HG03097 (cell line): ENCODE data around the gene FOLR1.
"Not testable (repeated sequence)": the region's sequence is repeated elsewhere in the genome, so short reads cannot be mapped to it uniquely, and the experiment has no call there.

Source experiments
- ATAC-seq: cut with Tn5 transposase; IDR thresholded peaks from one replicate; pipeline ENCODE4 v1.9.1; 2021; ENCODE audit not compliant: unreplicated experiment, low FRiP score

Gene FOLR1

DNA sequence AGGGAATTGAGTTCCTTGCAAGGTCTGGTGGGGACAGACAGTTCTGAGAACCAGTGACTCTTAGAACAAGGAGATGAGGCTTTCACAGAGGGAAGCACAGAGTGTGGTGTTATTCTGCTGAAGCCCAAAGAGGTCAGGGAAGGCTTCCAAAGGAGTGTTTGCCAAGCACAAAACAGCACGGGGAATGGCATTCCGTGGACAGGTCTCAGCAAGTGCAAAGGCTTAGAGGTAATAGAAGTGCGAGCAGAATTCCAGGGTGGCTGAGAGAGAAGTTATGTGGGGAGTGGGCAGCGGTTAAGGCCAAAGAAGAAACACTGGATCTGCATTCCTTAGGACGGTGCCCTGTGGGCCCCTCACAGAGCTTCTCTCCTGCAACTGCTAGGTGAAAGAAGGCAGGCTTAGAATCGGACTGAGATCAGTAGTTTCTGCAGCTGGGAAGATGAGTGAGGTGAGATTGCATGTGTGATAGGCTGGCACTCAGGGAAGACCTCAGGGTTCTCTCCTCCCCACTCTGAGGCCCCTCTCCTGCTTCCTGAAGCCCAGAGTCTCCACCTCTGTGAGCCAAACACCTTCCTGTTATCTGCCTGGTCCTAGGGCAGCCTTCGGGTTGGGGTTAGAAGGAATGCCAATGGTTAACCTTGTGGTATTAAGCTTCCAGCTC lies 10.9 kb upstream of the FOLR1 start:
- not testable (repeated sequence) for ATAC-seq

DNA sequence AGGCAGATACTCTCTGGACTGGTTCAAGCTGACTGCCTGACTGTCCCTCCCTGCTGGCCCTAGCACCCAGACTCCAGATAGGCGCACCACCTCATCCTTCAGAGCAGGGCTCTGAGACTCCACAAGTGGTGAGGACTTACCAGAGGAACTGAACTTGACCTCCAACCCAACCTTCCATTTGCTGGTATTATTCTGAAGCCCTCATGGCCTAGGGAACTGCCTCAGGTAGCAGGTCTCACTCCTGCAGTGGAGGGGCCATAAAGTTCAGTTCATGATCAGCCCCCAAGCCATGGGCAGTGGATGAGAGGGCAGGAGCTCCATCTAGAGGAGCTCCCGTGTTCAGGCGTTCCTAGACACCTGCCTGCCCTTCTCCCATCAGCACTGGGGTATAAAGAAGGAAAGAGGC lies 10.4 kb upstream of the FOLR1 start:
- ATAC-seq: not testable (repeated sequence)

DNA sequence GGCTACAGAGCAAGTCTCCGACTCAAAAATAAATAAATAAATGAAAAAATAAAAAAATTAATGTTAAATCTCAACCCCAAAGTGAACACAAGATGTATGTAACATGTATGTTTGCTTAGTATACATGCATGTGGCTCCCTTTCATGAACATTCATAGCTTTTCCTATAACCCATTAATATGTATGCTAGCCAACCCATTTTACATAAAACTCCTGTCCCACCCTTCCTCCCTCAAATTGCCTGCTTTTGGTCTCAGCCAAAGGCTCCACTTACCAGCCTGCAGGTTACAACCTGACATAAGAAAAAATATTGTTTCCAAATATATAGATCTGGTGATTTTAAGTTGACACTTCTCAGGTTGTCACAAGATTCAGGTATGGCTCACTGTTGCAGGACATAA lies 3.7 kb upstream of the FOLR1 start:
- no peak for ATAC-seq

DNA sequence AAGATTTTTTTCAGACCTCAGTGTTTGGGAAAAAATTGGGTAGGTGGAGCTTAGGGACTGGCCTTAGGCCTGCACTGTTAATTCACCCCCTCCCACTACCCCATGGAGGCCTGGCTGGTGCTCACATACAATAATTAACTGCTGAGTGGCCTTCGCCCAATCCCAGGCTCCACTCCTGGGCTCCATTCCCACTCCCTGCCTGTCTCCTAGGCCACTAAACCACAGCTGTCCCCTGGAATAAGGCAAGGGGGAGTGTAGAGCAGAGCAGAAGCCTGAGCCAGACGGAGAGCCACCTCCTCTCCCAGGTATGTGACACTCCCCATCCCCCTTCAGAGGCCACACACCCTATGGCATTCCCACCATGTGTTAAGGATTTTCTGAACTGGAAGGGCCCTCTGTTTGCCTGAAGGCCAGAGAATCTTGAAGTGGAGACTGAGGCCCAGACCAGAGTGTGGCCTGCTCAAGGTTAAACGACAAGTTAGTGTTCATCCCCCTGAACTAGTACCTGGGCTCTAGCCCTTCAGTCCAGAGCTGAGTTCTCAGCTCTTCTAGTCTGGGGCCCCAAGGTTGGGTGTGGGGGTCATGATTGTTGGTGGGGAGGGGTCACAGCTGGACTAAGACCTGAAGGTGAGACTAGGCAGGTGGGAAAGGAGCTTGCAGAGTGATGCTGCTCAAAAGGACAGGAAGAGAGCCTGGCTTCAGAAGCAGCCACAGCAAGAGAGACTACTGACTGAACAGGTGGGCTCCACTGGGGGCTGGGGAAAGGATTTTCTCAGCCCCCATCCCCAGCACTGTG lies 2.3 kb upstream of the FOLR1 start:
- ATAC-seq: no peak

DNA sequence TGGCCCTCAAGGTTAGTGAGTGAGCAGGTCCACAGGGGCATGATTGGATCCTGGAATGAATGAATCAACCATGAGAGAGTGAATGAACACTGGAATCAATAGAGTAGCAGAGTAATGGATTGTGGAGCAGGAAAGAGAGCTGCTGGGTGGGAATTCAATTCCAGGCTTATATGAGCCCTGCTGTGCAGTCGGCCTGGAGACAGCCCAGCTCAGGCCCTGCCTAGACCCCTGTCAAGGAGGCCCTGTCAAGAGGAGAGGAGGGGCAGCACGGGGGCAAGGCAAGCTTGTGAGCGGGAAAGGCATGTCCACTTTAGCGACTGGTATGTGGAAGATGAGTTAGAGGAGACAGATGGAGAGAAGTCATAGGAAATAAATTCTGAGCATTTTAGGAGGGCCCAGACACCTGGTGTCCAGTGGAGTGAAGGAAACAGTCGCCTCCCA lies 1.3 kb upstream of the FOLR1 start:
- no peak for ATAC-seq

DNA sequence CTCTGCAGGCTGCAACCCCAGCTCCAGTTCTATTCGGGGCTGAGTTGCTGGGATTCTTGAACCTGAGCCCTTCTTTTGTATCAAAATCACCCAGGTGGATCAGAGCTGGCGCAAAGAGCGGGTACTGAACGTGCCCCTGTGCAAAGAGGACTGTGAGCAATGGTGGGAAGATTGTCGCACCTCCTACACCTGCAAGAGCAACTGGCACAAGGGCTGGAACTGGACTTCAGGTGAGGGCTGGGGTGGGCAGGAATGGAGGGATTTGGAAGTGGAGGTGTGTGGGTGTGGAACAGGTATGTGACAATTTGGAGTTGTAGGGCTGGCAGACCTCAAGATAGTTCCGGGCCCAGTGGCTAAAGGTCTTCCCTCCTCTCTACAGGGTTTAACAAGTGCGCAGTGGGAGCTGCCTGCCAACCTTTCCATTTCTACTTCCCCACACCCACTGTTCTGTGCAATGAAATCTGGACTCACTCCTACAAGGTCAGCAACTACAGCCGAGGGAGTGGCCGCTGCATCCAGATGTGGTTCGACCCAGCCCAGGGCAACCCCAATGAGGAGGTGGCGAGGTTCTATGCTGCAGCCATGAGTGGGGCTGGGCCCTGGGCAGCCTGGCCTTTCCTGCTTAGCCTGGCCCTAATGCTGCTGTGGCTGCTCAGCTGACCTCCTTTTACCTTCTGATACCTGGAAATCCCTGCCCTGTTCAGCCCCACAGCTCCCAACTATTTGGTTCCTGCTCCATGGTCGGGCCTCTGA lies 3.8 kb downstream of the FOLR1 start:
- no peak for ATAC-seq

DNA sequence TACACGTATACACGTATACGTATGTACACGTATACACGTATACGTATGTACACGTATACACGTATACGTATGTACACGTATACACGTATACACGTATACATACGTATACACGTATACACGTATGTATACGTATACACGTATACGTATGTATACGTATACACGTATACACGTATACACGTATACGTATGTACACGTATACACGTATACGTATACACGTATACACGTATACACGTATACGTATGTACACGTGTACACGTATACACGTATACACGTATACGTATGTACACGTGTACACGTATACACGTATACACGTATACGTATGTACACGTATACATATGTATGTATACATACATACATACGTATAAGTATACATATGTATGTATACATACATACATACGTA lies 9.5 kb downstream of the FOLR1 start:
- ATAC-seq: not testable (repeated sequence)

DNA sequence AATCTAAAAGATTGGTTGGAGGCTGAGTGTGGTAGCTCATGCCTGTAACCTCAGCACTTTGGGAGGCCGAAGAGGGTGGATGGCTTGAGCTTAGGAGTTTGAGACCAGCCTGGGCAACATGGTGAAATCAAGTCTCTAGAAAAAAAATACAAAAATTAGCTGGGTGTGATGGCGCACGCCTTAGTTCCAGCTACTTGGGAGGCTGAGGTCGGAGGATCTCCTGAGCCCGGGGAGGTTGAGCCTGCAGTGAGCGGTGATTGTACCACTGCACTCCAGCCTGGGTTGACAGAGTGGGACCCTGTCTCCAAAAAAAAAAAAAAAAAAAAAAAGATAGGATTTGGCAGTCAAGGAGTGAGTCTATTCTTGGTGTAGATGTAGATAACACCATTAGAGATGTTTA lies 10.6 kb downstream of the FOLR1 start:
- ATAC-seq: no peak

DNA sequence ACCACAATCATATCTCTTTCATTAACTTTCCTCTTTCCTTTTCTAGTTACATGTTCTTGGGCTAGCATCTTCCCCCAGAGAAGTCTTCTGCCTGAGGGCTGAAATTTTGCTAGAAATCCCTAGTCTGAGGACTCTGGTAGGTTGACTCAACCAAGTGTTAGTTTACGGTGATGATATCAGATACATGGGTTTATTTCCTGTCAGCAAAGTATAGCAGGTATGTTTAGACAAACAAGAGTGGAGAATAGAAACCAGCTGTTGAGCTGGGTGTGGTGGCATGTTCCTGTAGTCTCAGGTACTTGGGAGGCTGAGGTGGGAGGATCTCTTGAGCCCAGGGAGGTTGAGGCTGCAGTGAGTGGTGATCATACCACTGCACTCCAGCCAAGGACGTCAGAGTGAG lies 11.2 kb downstream of the FOLR1 start:
- no peak for ATAC-seq

DNA sequence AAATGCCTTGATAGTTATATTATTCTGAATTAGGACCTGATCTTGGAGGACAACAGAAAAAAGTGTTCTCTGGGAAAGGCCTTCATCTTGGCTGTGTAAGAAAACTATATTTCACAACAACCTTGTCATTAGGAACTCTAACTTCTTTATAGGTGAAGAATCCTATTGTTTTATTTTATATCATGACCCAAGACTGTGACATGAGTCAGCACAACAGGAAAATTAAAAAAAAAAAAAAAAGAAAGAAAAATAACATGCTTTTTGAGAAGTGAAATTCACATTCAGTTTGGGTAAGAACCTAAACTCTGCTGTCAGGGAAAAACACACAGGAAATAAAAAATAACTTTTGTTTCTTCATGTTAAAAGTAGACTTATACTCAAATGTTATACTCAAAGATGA lies 12.9 kb downstream of the FOLR1 start:
- no peak for ATAC-seq

DNA sequence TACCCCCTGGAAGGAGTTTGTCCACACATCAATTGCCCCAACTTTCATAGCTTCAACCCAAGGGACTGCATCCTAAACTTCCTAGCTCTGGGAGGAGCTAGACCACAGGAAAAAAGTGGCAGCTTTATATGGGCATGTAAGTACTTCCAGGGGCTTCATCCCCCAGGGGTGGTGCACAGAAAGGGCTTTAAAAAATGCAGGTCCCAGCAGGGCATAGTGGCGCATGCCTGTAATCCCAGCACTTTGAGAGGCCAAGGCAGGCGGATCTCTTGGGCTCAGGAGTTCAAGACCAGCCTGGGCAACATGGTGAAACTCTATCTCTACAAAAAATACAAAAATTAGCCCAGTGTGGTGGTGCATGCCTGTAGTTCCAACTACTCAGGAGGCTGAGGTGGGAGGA lies 14.9 kb downstream of the FOLR1 start:
- ATAC-seq: not testable (repeated sequence)

DNA sequence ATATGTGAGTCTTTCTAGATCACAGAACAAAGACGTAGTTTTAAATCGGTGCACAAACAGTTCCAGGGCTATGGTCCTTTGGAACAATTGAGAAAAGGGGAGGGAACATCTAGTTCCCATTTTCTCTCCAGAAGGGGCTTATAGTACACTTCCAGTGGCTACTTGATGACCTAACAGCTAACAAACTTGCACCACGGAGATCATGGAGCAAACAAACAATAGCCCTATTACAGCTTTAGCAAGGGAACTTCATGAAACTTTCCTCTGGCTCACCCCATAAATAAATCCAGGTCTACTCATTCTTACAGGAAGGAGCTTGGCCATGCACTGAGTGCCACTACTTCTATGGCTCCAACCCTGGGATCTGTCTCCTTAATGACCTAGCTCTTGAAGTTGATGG lies 16.3 kb downstream of the FOLR1 start:
- no peak for ATAC-seq

DNA sequence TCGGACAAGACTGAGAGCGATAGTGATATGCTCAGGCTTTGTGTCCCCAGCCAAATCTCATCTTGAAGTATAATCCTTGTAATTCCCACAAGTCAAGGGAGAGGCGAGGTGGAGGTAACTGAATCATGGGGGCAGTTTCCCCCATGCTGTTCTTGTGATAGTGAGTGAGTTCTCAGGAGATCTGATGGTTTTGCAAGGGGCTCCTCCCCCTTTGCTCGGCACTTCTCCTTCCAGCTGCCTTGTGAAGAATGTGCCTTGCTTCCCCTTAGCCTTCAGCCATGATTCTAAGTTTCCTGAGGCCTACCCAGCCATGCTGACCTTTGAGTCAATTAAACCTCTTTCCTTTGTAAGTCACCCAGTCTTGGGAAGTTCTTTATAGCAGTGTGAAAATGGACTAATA lies 17.2 kb downstream of the FOLR1 start:
- no peak for ATAC-seq

DNA sequence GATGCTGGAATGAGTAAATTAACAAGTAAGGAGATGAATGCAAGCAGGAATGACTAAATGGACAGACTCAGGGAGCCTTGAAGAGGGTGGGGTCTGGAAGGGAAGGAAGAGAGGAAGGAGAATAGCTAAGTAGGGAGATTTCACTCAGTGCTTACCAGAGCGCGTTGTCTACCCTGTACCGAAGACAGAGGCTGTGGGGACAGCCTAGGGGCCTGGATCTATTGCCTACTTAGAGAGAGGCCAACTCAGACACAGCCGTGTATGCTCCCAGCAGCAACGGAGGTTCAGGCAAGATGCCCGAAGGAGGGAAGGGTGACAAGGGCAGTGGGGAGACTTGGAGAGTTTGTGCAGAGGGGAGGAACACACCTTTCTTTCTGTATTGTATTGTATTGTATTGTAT lies 24.7 kb downstream of the FOLR1 start, which contains the start of gene FOLR2:
Gene FOLR2, plus strand, starts transcription at position 157 of the 400 bp plus-strand sequence. CDS start 1,791 bp downstream, outside the sequence.
- no peak for ATAC-seq

DNA sequence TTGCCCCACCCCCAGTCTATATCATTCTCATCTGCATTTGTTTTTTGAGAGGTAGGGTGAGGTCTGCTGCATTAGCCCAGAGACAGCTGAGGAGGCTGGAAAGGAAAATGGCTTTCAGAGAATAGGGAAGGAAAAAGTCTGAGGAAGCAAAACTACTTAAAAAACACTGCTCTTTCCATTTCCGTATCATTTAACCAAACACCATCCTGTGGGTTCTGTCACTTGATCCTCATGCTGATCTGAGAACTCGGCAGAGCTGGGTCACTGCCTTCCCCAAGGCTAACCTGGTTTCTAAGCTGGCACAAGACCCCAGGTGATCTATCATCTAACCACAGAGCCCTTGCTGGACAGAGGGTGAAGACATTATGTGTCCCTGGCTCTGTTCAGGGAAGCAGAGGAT lies 25.9 kb downstream of the FOLR1 start:
- ATAC-seq: no peak

DNA sequence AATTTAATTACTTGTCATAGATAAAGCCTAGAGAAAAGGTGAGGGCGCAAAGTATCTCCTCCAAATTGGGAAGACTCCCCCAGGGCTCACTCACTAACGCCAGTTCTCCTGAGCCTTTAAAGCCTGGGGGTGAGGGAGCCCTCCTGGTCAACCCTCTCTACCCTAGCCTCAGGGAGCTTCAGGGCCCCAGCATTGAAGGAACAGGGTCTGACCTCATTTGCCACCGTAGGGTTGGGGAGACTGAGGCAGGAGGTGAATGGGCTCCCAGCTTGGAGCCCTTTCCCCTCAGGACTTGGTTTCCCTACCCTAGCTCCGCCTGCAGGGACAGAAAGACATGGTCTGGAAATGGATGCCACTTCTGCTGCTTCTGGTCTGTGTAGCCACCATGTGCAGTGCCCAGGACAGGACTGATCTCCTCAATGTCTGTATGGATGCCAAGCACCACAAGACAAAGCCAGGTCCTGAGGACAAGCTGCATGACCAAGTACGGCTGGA lies 26.4 kb downstream of the FOLR1 start:
- no peak for ATAC-seq

DNA sequence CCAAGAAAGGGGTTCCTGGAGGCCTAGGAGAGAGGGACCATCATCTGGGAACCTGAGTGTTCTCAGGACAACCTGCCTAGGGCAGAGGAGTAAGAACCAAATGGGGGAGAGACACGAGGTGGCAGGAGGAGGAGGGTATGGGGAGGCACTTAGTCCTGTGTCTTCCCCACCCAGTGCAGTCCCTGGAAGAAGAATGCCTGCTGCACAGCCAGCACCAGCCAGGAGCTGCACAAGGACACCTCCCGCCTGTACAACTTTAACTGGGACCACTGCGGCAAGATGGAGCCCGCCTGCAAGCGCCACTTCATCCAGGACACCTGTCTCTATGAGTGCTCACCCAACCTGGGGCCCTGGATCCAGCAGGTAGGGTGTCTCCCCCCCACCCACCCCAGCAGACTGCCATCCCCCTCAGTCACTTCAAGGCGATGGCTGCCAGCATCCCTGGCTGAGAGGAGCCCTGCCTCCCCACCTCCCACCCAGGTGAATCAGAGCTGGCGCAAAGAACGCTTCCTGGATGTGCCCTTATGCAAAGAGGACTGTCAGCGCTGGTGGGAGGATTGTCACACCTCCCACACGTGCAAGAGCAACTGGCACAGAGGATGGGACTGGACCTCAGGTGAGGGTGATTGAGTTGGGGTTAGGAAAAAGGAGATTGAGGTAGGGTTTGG lies 28.9 kb downstream of the FOLR1 start:
- ATAC-seq: no peak

DNA sequence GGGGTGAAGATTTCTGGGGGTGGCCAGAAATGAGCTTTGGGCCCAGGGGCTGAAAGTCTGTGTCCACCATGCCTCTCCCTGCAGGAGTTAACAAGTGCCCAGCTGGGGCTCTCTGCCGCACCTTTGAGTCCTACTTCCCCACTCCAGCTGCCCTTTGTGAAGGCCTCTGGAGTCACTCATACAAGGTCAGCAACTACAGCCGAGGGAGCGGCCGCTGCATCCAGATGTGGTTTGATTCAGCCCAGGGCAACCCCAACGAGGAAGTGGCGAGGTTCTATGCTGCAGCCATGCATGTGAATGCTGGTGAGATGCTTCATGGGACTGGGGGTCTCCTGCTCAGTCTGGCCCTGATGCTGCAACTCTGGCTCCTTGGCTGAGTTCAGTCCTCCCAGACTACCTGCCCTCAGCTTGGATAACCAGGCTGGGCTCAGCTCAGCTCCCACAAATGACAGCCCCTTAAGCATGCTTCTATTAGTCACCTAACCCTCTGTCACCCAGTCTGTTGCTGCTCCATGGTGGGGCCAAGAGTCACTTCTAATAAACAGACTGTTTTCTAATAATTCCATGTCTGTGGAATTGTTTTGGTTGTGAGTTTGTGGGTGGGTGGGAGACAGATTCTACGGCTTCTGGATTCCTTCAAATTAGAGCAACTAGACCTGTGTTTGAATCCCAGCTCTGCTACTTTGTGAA lies 29.6 kb downstream of the FOLR1 start:
- no peak for ATAC-seq

DNA sequence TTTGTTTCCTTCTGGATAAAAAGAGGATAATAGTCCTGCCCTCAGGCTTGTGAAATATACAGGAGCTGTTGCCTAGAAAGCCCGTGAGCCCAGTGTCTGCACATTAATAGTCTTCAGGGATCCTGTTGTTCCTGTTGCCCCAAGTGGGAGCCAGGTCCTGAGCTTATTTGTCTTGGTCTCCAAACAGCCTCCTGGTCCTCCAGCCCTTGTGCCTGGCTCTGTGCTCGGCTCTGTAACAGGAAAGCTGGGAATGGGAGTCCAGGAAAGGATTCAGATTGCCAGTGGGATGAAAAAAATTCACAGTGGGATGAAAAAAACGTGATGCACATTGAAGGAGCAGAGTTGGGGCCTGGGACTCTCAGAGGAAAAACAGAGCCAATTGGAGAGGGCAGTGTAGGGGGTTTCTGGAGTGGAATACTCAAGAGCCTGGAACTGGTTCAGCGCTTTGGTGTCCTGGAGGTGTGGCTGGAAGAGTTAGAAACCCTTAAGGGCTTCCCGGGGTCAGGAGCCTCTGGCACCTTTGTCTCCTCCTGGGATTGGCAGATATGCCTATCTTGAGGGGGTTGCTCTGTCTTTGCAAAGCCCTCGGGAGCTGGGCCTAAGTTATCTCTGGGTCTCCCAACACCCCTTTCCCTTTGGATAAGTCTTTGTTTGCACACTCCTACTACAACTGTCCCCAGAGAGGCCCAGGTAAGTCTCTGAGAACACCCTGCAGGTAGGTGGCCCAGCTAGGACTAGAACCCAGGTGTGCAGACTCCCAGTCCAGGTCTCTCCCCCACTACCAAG lies 30.4 kb downstream of the FOLR1 start:
- ATAC-seq: no peak
